GM12872 (cell line): ENCODE data around the gene TMCO6.

Experiments used
- CTCF ChIP-seq: IDR thresholded peaks from 3 replicates; pipeline ENCODE4 v1.5.1; 2011; ENCODE audit warnings: low read depth, mild to moderate bottlenecking, low read length, moderate library complexity; ENCODE audit not compliant: insufficient read depth

The TMCO6 gene

GRCh38 chr5:140647042-140647419, 7.8 kb downstream of the TMCO6 start:
- TF ChIP-seq CTCF: no peak

DNA sequence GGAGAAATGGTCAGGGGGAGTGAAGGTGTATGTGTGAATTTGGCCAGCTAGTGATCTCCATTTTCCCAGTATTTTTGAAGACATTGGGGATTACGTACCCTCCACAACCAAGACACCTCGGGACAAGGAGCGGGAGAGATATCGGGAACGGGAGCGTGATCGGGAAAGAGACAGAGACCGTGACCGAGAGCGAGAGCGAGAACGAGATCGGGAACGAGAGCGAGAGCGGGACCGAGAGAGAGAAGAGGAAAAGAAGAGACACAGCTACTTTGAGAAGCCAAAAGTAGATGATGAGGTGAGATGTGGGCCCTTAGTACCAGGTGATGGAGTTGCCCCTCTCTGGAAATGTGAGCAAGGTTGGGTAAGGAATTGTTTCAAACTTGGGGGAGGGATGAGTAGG, 19.6 kb downstream of the TMCO6 start:
- TF ChIP-seq CTCF: no peak

DNA sequence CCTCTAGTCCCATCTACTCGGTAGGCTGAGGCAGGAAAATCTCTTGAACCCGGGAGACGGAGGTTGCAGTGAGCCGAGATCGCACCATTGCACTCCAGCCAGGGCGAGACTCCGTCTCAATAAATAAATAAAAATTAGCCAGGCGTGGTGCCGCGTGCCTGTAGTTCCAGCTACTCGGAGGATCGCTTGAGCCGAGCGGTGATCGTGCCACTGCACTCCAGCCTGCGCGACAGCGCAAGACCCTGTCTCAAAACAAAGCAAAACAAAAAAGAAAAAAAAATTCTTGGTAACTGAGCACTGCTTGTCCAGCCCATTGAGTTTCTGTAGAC, 24.7 kb downstream of the TMCO6 start:
- TF ChIP-seq CTCF: no peak

DNA sequence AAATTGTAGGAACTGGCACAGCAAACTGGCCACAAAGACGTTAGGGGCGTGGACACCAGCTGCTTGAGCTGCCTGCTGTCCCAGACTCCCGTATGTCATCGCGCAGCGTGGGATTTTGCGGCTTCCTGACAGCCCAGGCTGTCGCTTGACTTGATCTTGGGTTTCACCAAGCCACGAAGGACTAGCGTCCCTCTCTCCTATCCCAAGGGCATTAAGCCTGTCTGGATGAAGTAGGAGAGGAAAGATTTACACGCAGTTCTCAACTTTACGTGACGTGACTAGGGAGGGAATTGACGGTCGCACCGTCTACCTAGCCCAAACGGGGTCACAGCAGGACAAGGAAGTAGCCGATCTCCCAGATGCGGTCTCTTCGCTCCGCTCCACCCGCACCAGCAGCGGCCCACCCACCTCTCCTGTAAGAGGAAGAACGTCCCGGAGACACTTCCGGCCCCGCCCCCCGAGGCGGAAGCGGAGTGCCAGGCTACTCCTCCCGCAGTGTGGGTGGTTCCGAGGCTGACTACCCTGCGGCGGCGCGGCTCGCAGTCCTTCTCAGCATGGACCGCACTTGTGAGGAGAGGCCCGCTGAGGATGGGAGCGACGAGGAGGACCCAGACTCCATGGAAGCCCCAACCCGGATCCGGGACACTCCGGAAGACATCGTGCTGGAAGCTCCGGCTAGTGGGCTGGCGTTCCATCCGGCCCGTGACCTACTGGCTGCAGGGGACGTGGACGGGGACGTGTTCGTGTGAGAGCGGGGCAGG, 25.3 kb downstream of the TMCO6 start, which contains the start of gene WDR55:
Gene WDR55, plus strand, starts transcription at position 546 of the 761 bp plus-strand sequence. Its CDS starts 9 bp downstream, at position 555.
- no peak for TF ChIP-seq CTCF

- TF ChIP-seq CTCF: no peak
Observed at GRCh38 chr5:140671472-140672125, 32.3 kb downstream of the TMCO6 start.

GRCh38 chr5:140672455-140673186, 33.4 kb downstream of the TMCO6 start:
- TF ChIP-seq CTCF: no peak

- TF ChIP-seq CTCF: no peak
Observed at GRCh38 chr5:140673187-140673976, 34.1 kb downstream of the TMCO6 start, which contains the start of gene DND1. Gene DND1 (minus strand): TSS chr5:140673576. CDS start chr5:140673542, 34 bp downstream.
